Embryonic facial prominence (tissue), 1 donor: ENCODE measurements around the gene CUX1.

Experiments
- DNase-seq: peaks from one replicate; pipeline ENCODE4 v3.0.0-alpha.2; 2016; ENCODE audit errors: extremely low spot score

Gene CUX1

DNA sequence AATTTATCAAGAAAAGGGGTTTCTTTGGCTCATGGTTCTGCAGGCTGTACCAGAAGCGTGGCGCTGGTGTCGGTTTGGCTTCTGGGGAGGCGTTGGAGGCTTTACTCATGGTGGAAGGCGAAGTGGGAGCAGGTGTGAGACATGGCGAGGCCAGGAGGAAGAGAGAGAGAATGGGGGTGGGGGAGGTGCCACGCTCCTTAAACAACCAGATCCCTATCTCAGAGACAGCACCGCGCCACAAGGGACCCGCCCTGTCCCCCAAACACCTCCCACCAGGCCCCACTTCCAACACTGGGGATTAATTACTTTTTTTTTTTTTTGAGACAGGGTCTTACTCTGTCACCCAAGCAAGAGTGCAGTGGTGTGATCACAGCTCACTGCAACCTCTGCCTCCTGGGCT lies 451.2 kb downstream of the CUX1 start:
- DNase-seq, result no peak

DNA sequence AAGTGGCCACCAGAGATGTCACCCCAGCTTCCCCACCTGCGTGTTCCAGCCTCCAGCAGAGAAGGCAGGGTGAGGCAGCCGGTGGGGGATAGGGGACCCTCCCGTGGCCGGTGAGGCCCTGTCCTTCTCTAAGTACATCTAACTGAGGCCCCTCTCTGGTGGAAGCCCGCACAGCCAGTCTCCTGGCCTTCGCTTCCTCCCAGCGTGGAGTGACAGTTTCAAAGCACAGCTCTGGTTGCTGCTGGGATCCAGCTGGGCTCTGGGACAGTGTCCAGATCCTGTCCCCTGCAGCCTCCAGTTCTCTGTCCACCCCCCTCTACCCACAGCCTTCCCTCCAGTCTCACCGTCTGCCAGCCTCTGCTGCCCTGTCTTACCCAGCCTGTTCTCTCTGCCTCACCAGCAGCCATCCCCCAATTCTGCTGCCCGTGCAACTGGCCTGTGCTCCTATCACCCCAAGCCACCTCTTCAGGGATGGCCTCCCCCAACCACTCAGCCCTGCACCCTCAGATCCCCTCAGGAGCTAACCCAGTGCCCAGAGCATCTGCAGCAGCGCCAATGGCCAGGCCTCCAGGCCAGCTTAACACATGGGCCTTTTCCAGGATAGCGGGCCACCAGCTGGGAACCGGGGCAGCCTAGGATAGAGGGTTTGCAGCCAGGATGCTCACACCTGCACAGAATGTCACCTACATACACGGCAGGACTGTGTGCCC lies 452.9 kb downstream of the CUX1 start:
- DNase-seq, result no peak

DNA sequence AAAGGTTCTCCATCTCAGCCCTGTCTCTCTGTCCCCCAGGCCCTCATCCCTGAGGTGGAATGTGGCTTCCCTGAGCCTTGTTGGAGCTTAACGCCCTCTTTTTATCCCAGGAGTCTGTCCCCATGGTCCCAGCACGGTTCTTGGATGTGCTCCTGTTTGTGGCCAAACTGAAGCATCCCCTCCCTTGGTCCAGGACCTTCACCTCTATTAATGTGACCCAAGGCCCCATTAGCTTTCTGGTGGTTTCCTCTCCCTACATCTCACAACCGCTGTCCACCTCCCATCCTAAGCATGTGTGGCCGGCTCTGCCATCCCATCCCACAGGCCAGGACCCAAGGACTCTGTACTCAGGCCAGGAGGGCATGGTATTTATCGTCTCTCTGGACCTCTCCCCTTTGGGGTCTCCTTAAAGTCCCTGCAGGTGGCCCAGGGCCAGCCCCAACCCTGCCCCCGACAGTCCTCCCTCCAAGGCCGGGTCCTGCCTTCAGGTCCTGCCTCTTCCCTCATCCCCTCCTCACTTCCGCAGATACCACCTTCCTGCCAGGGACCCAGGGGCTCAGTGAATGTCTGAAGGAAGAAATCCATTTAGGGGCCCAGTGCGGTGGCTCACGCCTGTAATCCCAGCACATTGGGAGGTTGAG lies 453.9 kb downstream of the CUX1 start:
- DNase-seq, result no peak

DNA sequence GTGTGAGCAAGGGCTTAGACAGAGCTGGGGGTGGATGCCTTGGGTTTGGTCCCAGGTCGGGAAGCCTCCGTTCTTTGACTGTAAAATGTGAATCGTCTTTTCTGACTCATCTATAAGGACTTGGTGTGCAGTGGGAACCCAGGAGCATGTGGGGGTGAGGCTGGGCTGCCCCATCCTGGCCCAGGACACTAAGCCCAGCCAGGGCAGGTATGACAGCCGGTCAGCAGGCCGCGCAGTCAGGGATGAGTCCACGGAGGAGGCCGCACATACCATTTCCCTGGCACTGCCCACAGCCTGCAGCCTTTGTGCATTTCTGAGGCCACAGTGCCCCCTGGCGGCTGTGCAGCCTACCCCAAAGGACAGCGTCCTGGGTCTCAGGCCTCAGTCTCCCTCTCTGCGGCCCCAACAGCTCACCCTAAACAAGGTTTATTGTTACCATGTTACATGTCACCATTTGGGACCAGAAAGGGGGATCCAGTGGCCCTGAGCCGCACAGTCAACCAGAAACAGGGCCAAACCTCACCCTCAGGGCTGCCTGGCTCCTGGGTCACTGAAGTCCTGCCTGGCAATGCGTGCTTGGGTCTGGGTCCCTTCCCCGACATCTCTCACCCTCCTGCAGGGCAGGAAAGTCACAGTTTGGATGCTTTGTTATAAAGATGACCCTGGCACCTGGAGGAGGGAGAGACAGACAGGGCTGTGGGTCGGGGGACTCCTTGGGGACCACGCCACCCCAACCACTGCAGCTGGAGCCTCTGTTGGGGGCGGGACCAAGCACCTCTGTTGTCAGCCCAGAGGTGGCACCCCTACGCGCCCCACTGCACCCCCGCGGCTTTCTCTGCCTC lies 454.9 kb downstream of the CUX1 start:
- no peak for DNase-seq

DNA sequence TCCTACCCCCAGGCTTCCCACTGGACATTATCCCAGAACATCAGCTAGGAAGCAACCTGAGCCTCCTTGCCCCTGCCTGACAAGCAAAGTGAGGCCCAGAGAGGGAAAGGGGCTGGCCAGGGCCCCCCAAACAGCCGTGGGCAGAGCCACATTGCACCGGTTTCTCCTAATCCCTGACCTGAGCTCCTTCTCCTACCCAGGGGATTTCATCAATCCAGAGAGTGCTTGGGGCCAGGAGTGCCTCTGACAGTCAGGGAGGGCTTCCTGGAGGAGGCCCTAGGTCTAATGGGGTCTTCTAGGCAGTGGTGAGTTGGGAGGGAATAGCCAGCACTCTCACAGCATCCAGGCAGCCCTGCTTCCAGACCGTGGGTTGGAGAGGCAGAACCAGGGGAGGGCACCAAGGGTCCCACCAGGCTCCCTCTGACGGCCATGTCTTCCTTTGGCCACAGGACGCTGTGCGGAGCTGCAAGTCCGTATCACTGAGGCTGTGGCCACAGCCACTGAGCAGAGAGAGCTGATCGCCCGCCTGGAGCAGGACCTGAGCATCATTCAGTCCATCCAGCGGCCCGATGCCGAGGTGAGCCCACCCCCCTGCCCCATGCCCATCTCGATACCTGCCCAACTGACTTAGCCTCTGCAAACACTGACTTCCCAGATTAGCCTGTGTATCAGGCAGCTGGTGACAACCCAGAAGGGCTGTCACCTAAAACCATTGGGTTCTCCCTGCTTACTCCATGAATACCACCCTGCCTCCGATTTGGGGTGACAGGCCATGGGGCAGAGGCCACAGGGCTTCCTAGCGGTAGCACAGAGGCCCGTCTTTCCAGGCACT lies 455.7 kb downstream of the CUX1 start:
- DNase-seq, result no peak

DNA sequence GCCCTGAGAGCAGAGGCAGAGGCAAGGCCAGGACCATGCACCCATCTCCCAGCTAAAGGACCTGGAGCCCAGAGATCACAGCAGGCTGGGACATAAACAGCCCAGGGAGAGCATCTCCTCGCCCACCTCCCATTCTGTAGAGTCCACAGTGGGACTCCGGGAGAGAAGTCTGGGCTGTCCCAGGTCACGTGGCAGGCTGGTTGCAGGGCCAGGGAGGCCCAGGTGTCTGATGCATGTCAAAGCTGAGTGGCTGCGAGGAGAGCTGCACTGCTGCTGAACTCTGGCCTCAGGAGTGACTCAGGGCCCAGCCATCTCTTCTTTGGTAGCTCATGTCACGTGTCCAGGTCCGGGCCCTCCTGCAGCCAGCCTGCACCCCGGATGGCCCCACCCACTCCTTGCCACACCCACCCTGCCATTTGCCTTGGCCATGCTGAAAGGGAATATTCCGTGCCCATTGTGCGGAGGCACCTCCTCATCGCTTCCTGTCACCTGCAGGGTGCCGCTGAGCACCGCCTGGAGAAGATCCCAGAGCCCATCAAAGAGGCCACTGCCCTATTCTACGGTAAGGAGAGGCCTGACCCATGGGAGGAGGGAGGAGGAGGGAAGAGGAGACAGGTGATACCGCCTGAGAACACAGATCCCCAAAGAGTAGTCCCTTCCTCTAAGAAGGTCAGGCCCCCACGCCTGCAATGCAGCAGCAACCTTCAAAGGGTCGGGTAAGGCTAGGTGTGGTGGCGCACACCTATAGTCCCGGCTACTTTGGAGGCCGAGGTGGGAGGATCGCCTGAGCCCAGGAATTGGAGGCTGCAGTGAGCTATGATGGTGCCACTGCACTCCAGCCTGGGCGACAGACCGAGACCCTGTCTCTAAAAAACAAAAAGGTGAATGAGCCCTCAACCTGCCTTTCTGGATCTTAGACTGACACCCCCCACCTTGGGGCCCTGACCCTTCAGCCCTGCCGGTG lies 456.6 kb downstream of the CUX1 start:
- DNase-seq, result no peak

DNA sequence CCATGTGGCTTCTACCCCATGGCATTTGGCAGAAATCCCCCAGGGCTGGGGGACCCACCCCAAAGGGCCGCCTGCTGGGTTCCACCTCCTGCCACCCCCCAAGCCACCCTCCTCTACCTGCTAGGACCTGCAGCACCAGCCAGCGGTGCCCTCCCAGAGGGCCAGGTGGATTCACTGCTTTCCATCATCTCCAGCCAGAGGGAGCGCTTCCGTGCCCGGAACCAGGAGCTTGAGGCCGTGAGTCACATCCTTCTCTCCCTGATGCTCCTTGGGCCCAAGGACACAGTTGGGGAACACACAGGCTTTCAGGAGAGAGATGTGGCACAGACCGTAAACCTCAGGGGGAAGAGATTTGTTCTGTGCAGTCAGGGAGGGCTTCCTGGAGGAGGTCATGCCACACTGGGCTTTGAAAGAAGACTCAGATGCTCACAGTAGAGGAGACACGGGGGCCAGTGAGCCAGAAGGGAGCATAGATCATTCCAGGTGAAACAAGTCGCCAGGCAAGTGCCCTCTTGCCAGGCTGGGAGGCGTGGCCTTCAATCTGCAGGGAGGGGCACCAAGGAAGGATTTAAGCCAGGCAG lies 457.8 kb downstream of the CUX1 start:
- DNase-seq, result no peak

DNA sequence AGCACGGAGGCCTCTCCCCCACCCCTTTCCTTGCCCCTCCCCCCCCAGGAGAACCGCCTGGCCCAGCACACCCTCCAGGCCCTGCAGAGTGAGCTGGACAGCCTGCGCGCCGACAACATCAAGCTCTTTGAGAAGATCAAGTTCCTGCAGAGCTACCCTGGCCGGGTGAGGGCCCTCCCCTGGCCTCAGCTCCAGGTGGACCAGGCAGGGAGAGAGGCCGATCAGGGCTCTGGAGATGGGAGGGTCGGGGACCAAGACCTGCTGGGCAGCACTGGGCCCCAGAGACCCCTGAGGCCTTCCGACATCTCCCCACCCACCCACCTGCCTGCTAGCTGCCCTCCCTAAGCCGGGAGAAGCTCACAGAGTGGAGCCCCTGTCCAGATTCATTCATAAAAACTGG lies 460.5 kb downstream of the CUX1 start:
- DNase-seq, result no peak

DNA sequence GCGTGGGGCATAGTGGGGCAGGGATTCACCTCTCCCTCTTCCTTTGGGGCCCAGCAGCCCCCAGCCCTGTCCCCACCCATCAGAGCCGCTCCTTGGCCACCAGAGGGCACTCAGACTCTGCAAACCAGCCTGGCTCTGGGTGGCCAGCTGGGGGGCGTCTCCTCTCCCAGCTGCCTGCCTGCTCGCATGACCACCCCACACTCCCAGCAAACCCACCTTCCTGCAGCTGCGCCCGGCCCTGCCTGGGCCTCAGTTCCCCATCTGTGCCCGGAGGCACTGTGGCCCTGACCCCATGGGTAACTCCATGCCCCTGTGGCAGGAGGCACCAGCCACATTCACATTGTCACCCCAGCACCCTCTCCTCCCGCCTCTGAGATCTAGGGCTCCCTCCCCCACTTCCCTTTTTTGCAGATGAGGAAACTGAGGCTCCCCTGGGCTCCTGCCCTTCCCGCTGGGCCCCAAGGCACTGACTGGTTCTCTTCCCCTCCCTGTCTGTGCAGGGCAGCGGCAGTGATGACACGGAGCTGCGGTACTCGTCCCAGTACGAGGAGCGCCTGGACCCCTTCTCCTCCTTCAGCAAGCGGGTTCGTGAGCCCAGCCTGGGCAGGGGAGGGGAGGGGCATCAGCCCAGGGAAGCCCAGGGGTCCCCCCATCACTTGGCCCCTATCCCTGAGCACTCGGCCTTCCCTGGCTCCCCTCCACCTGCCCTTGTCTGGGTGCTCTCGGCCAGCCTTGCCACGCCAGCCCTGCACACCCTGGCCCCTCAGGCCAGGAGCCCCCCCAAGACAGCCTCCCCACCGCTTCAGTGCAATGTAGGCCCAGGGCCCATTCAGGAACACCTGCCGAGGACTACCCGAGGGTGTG lies 462.3 kb downstream of the CUX1 start:
- DNase-seq, result no peak

DNA sequence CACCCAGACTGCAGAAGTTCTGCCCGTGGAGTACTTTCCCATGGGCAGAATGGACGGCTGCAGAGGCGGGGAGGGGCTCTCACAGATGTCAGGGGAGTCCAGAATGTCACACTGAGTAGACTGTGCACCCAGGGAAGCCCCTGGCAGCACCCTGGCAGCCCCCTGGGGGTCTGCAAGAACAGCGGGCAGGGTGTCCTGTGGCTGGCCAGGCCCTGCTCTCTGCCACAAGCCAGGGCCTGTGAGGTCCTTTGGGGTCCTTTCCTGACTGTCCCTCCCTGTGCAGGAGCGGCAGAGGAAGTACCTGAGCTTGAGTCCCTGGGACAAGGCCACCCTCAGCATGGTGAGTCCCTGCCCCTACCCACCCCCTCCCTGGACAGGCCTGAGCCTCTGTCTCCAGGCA lies 463.1 kb downstream of the CUX1 start:
- no peak for DNase-seq

DNA sequence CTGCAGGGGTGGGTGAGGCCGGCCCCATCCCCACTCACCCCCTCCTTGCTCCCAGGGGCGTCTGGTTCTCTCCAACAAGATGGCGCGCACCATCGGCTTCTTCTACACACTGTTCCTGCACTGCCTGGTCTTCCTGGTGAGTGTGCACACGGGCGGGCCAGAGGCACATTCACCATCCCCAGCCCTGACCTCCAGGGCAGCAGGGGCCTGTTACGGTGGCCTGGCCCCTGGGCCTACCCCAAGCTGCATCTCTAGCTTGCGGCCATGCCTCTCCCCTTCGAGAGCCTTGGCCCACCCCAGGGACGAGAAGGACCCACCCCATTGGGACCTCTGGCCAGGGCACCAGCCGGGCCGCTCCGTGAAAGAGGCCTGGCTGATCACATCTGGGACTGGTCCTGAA lies 464.4 kb downstream of the CUX1 start:
- no peak for DNase-seq

DNA sequence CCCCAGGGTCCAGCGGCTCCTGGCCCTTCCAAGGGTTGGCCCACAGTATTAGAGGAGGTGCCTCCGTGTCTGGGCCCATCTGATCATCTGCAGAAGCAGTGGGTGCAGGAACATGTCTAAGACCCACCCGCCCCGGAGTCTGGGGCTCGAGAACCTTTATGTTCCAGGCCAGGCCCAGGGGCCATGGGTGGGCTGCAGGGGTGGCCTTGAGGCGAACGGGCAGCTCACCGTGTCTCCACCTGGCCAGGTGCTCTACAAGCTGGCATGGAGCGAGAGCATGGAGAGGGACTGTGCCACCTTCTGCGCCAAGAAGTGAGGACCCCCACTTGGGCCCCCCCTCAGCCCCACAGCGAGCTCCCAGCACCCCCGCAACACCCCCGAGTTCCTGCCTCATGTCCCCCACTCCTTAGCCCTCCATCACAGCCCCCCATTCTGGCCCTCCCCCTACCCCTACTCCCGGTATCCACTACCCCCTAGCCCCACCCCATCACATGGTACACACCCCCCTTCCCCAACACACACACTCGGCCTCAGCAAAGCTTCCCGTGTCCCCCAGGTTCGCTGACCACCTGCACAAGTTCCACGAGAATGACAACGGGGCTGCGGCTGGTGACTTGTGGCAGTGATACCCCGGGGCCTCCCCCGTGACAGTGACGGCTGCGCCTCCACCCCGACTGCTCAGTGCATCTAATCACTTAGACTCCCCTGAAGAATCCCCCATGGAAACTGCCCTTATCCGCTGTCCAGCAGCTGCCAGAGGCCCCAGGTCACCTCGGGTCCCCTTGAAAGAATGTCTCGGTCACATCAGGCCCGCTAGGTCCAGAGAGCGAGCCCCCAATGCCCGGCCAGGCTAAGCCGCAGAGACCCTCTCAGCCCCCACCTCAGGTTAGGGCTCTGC lies 465.3 kb downstream of the CUX1 start:
- no peak for DNase-seq

DNA sequence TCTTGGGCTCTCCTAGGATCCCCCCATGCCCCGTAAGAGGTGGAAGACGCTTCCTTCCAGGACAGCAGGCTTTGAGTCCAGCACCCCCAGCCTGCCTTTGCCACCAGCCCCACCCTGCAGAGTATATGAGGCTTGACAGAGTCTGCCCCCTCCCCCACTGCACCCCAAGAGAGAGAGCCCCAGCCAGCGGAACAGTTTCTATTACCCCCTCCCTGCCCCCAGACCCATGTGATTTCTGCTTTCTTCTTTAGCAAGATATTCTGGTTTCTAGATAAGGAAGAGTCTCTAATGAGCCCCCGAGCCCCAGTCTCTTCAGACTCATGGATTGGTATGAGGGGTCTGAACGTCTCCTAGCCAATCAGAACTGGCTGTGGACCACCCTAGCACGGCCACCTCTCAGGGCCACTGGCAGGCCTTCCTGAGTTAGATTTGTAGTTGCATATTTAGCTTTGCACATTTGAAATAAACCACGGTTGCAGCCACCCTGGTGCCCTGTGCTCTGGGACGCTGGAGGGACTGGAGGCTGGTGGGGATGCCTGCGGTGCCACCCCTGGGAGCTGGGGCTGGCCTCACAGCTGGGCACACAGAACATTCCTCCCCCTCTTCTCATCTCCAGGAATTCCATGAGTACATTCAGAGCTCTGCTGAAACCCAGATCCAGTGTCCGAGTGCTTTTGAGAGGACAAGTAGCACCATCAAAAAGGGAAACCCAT lies 466.2 kb downstream of the CUX1 start:
- no peak for DNase-seq

DNA sequence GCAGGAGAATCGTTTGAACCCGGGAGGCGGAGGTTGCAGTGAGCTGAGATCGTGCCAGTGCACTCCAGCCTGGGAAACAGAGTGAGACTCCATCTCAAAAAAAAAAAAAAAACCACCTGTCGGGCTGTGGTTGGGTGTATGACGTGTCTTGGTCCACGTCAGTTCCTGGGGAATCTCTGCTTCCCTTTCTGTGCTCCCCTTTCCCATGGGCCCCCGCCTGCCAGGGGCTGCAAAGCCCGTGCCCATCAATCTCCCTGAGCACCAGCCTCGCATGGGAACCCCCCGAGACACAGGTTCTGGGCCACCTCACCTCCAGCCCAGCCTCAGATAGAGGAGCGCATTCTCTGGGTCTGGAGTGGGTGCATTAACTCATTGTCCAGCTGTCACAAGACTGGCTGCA lies 467.0 kb downstream of the CUX1 start:
- DNase-seq, result no peak

DNA sequence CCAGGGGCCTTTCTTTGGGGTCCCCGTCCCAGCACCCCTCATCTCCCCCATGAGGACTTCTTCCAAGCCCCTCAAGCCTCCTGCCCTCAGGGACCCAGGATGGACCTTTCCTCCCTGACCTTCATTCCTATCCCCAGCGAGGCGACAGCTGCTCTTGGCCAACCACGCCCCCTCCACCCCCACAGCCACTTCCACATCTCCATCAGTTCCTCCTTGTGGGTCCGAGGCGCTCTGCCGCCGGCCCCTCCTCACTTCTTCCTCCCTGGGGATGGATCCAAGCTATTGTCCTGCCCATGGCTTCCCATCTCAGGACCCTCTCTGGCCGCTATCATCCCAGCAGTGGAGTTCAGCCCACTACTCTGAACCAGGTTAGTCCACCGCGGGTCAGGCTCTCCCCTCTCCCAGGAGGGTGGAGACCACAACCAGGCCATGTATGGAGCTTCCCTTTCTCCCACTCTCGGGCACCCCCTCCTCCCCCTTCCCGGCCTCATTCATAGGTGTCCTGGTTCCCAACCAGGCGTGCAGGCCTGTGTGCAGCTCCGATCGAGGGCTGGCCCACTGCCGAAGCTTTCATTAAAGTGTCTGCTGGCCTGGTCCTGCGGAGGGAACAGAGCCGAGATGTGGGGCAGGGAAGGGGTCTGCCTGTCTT lies 467.6 kb downstream of the CUX1 start:
- DNase-seq, result no peak

DNA sequence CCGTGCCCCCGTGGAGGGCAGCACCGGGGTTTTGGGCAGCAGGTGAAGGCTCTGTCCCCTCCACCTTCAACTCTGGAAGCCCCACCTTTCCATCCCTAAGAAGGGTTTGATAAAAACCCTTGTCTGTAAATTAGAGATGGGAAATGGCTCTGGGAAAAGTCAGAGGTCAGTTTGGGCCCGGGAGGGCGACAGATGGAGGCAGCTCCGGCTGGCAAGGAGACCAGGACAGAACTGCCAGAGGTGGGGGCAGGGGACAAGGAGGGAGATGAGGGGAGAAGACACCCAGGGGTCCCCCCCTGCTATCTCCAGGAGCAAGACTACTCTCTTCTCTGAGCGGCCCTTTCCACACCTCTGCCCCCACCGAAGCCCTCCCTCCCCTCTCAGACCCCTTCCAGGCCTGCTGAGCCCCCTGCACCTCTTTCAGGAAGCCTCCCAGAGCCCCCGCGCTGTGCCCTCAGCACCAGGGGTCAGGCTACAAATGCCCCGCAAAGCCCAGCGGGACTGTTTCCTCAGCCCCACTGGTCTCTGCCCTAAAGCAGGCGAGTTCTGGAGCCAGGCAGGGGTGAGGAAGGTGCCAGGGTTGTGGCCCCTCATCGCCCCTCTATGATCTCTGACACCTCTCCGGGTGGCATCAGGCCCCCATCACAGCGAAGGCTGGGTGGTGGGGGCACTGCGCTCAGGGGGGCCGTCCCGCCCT lies 468.3 kb downstream of the CUX1 start:
- DNase-seq, result no peak
